ENCODE measurements around the gene CDH23. TPM values are rescaled to one million over a fixed set of nuclear protein-coding genes. Genes with fewer than 3 reads are reported as not detected.

Gene CDH23
- total and polyA plus RNA-seq, 10 of the 15 experiments (the other 5 are each of a cell fraction or from before 2014, with no cell fraction given), result 0.09 to 0.40 (median 0.15) TPM; not detected in 1

GRCh38 chr10:71381611-71382010 is 15.1 kb upstream of the CDH23 start (continued):
- TF ChIP-seq ZNF592 (IDR thresholded peaks at IDR 0.05) (no peak), HDAC6 (IDR thresholded peaks at IDR 0.05; ENCODE audit: unreplicated experiment) (no peak), RELA (IDR thresholded peaks at IDR 0.05; ENCODE audit: borderline replicate concordance, partially characterized antibody) (no peak), HCFC1 (IDR thresholded peaks at IDR 0.05; ENCODE audit: low read length) (no peak)

GRCh38 chr10:71382028-71382427 is 14.7 kb upstream of the CDH23 start:
- ATAC-seq (no peak), DNase-seq (ENCODE audit: low read depth, low spot score) (no peak), FAIRE-seq (no peak)
- Histone ChIP-seq H3K9ac (ENCODE audit: control insufficient read depth, insufficient read depth, low read length) (no peak overlapping the region), H3K4me1 (ENCODE audit: control insufficient read depth, insufficient read depth, low read length) (peaks cover 14% of the 10 kb centered on the region), H2AFZ (ENCODE audit: control insufficient read depth, low read depth, low read length) (no peak overlapping the region), H3K79me2 (ENCODE audit: control insufficient read depth, insufficient read depth, low read length) (no peaks in the 10 kb centered on the region), H3K27me3 (replicated peaks in 1 of 2; ENCODE audit: control insufficient read depth in 2 of 2, insufficient read depth in 2 of 2, low read length in 1 of 2) (no peaks in the 10 kb centered on the region), H3K36me3 (ENCODE audit: control insufficient read depth in 2 of 2, insufficient read depth in 2 of 2, low read length in 1 of 2) (no peaks in the 10 kb centered on the region), H3K27ac (ENCODE audit: control insufficient read depth, insufficient read depth) (no peak overlapping the region), H4K20me1 (ENCODE audit: control insufficient read depth, insufficient read depth) (no peaks in the 10 kb centered on the region), H3K4me2 (ENCODE audit: control insufficient read depth, insufficient read depth) (no peak overlapping the region), H3K9me3 (replicated peaks; ENCODE audit: control insufficient read depth, insufficient read depth, low read length) (no peaks in the 10 kb centered on the region), H3K4me3 (no peak overlapping the region)
- intact Hi-C loops (cut with micrococcal nuclease; ENCODE audit: unreplicated experiment) (loop anchor here (5.0 to 10.0 kb wide), 2 partner anchors 315 to 513 kb away; no protein-coding TSS in a partner anchor), in situ Hi-C loops (cut with MboI) (loop anchor here (10.0 kb wide), 1 partner anchor 323 kb away; no protein-coding TSS in a partner anchor)
- ChIA-PET RAD21 (ENCODE audit: unreplicated experiment) (interaction anchor here (1.3 to 7.2 kb wide), 5 partner anchors 9 to 326 kb away, joined by 4 to 77 read pairs (median 10); partner anchors contain the start of gene SLC29A3), CTCF (interaction anchor here (0.9 to 17.5 kb wide), 9 partner anchors 9 to 325 kb away, joined by 3 to 359 read pairs (median 5); partner anchors contain the start of gene SLC29A3), POLR2A (interaction anchor here (1.8 kb wide), 1 partner anchor 62 kb away, joined by 5 read pairs; the partner anchor contains the start of gene SLC29A3), SMC1A (ENCODE audit: uncharacterized antibody, unreplicated experiment) (interaction anchor here (0.6 to 18.0 kb wide), 7 partner anchors 9 to 326 kb away, joined by 3 to 249 read pairs (median 6); partner anchors contain the start of gene SLC29A3)
- WGBS (ENCODE audit: insufficient coverage, insufficient replicate concordance, low lambda C conversion rate, missing lambda C conversion rate), result 29% methylated on average over 2 of the region's 2 CpGs
- BruUV-seq (replicated peaks), result no TSS peak
- TF ChIP-seq MAX (IDR thresholded peaks at IDR 0.05; ENCODE audit: low read depth, low read length), result no peak
- TF ChIP-seq ZNF592 (IDR thresholded peaks at IDR 0.05), result no peak
- TF ChIP-seq TCF7 (IDR thresholded peaks at IDR 0.05; ENCODE audit: borderline replicate concordance), result no peak
- TF ChIP-seq ZSCAN29 (IDR thresholded peaks at IDR 0.05), result no peak
- no peak for TF ChIP-seq MLLT1 (IDR thresholded peaks at IDR 0.05)

Measured in GM12878 (cell line).